ENCODE measurements around the gene SGSM2. TPM values are rescaled to one million over a fixed set of nuclear protein-coding genes. Genes with fewer than 3 reads are reported as not detected.

SGSM2 gene
- total RNA-seq, 2 donors from 2014 or later, result 35.2 to 43.4 TPM

- no peaks in the 10 kb centered on the region for H3K27me3 Mint-ChIP-seq
- peaks cover 12% of the 10 kb centered on the region for H3K36me3 Mint-ChIP-seq (ENCODE audit: low read depth)
- H3K4me1 Mint-ChIP-seq, result no peaks in the 10 kb centered on the region
- no peak for ATAC-seq (replicated peaks)
- H3K4me3 Mint-ChIP-seq, result no peak overlapping the region
- no peak overlapping the region for H3K27ac Mint-ChIP-seq
- H3K9me3 Mint-ChIP-seq, result no peaks in the 10 kb centered on the region
Observed at GRCh38 chr17:2370211-2370589, 32.9 kb downstream of the SGSM2 start.

- no peak for ATAC-seq (replicated peaks)
- Mint-ChIP-seq H3K9me3 (no peaks in the 10 kb centered on the region), H3K4me1 (no peaks in the 10 kb centered on the region), H3K4me3 (no peak overlapping the region), H3K36me3 (ENCODE audit: low read depth) (peaks cover 12% of the 10 kb centered on the region), H3K27ac (no peak overlapping the region), H3K27me3 (no peaks in the 10 kb centered on the region)
Observed at GRCh38 chr17:2371183-2372130, 34.2 kb downstream of the SGSM2 start.

- no peak for ATAC-seq (replicated peaks)
- H3K4me3 Mint-ChIP-seq, result no peak overlapping the region
- no peaks in the 10 kb centered on the region for H3K4me1 Mint-ChIP-seq
- H3K27me3 Mint-ChIP-seq, result no peaks in the 10 kb centered on the region
- H3K36me3 Mint-ChIP-seq (ENCODE audit: low read depth), result peaks cover 11% of the 10 kb centered on the region
- no peaks in the 10 kb centered on the region for H3K9me3 Mint-ChIP-seq
- H3K27ac Mint-ChIP-seq, result no peak overlapping the region
Observed at GRCh38 chr17:2372180-2372579, 34.9 kb downstream of the SGSM2 start.

- Mint-ChIP-seq H3K4me3 (no peak overlapping the region), H3K27ac (no peak overlapping the region), H3K4me1 (no peaks in the 10 kb centered on the region), H3K27me3 (no peaks in the 10 kb centered on the region), H3K36me3 (ENCODE audit: low read depth) (peaks cover 16% of the 10 kb centered on the region), H3K9me3 (no peaks in the 10 kb centered on the region)
- no peak for ATAC-seq (replicated peaks)
Observed at GRCh38 chr17:2372681-2373080, 35.4 kb downstream of the SGSM2 start.

GRCh38 chr17:2373179-2373578 is 35.9 kb downstream of the SGSM2 start:
- no peak overlapping the region for H3K4me3 Mint-ChIP-seq
- peaks cover 21% of the 10 kb centered on the region for H3K36me3 Mint-ChIP-seq (ENCODE audit: low read depth)
- H3K4me1 Mint-ChIP-seq, result no peaks in the 10 kb centered on the region
- H3K27me3 Mint-ChIP-seq, result no peaks in the 10 kb centered on the region
- ATAC-seq (replicated peaks), result no peak
- H3K9me3 Mint-ChIP-seq, result no peaks in the 10 kb centered on the region
- H3K27ac Mint-ChIP-seq, result no peak overlapping the region

GRCh38 chr17:2374549-2375285 is 37.4 kb downstream of the SGSM2 start:
- Mint-ChIP-seq H3K27ac (peak overlapping the region; percentile 37), H3K36me3 (ENCODE audit: low read depth) (peaks cover 25% of the 10 kb centered on the region), H3K4me3 (no peak overlapping the region), H3K4me1 (no peaks in the 10 kb centered on the region), H3K9me3 (no peaks in the 10 kb centered on the region), H3K27me3 (no peaks in the 10 kb centered on the region)
- no peak for ATAC-seq (replicated peaks)

GRCh38 chr17:2375406-2375805 is 38.1 kb downstream of the SGSM2 start:
- Mint-ChIP-seq H3K9me3 (no peaks in the 10 kb centered on the region), H3K4me3 (no peak overlapping the region), H3K27ac (peak overlapping the region; percentile 37), H3K36me3 (ENCODE audit: low read depth) (peaks cover 25% of the 10 kb centered on the region), H3K4me1 (no peaks in the 10 kb centered on the region), H3K27me3 (no peaks in the 10 kb centered on the region)
- no peak for ATAC-seq (replicated peaks)

- no peaks in the 10 kb centered on the region for H3K4me1 Mint-ChIP-seq
Observed at GRCh38 chr17:2376107-2376506, 38.8 kb downstream of the SGSM2 start.

GRCh38 chr17:2377659-2378058 is 40.4 kb downstream of the SGSM2 start:
- Mint-ChIP-seq H3K4me3 (no peak overlapping the region), H3K36me3 (ENCODE audit: low read depth) (peaks cover 25% of the 10 kb centered on the region), H3K4me1 (no peaks in the 10 kb centered on the region), H3K27me3 (no peaks in the 10 kb centered on the region), H3K27ac (no peak overlapping the region), H3K9me3 (no peaks in the 10 kb centered on the region)
- ATAC-seq (replicated peaks), result no peak

More at GRCh38 chr17:2376107-2376506, 38.8 kb downstream of the SGSM2 start:
- no peak overlapping the region for H3K4me3 Mint-ChIP-seq
- ATAC-seq (replicated peaks), result no peak
- no peaks in the 10 kb centered on the region for H3K27me3 Mint-ChIP-seq
- no peak overlapping the region for H3K27ac Mint-ChIP-seq
- no peaks in the 10 kb centered on the region for H3K9me3 Mint-ChIP-seq
- peaks cover 25% of the 10 kb centered on the region for H3K36me3 Mint-ChIP-seq (ENCODE audit: low read depth)

GRCh38 chr17:2378905-2379304 is 41.6 kb downstream of the SGSM2 start:
- Mint-ChIP-seq H3K4me3 (no peak overlapping the region), H3K36me3 (ENCODE audit: low read depth) (peaks cover 25% of the 10 kb centered on the region), H3K9me3 (no peaks in the 10 kb centered on the region), H3K27me3 (no peaks in the 10 kb centered on the region), H3K4me1 (no peaks in the 10 kb centered on the region), H3K27ac (no peak overlapping the region)
- no peak for ATAC-seq (replicated peaks)

- Mint-ChIP-seq H3K36me3 (ENCODE audit: low read depth) (peaks cover 23% of the 10 kb centered on the region), H3K27ac (no peak overlapping the region), H3K9me3 (no peaks in the 10 kb centered on the region), H3K27me3 (no peaks in the 10 kb centered on the region), H3K4me3 (no peak overlapping the region), H3K4me1 (no peaks in the 10 kb centered on the region)
- ATAC-seq (replicated peaks), result no peak
Observed at GRCh38 chr17:2379489-2380225, 42.4 kb downstream of the SGSM2 start.

- Mint-ChIP-seq H3K27me3 (no peaks in the 10 kb centered on the region), H3K36me3 (ENCODE audit: low read depth) (peaks cover 19% of the 10 kb centered on the region), H3K4me1 (no peaks in the 10 kb centered on the region), H3K9me3 (no peaks in the 10 kb centered on the region), H3K4me3 (no peak overlapping the region), H3K27ac (no peak overlapping the region)
- no peak for ATAC-seq (replicated peaks)
Observed at GRCh38 chr17:2380226-2380922, 43.1 kb downstream of the SGSM2 start.

- no peak for ATAC-seq (replicated peaks)
- Mint-ChIP-seq H3K4me3 (no peak overlapping the region), H3K4me1 (no peaks in the 10 kb centered on the region), H3K9me3 (no peaks in the 10 kb centered on the region), H3K27me3 (no peaks in the 10 kb centered on the region), H3K36me3 (ENCODE audit: low read depth) (peaks cover 19% of the 10 kb centered on the region), H3K27ac (no peak overlapping the region)
Observed at GRCh38 chr17:2380950-2381649, 43.8 kb downstream of the SGSM2 start.

All from activated T-helper 17 cell treated with anti-CD3 and anti-CD28 coated beads, Interleukin-2, amount 50 U/mL, for 72 hours (primary cell).